ENCODE measurements around the gene HACD4. TPM values are rescaled to one million over a fixed set of nuclear protein-coding genes. Genes with fewer than 3 reads are reported as not detected.

HACD4 gene
- total RNA-seq, 4 donors from 2014 or later: 0.15 to 0.71 (median 0.44) TPM

DNA sequence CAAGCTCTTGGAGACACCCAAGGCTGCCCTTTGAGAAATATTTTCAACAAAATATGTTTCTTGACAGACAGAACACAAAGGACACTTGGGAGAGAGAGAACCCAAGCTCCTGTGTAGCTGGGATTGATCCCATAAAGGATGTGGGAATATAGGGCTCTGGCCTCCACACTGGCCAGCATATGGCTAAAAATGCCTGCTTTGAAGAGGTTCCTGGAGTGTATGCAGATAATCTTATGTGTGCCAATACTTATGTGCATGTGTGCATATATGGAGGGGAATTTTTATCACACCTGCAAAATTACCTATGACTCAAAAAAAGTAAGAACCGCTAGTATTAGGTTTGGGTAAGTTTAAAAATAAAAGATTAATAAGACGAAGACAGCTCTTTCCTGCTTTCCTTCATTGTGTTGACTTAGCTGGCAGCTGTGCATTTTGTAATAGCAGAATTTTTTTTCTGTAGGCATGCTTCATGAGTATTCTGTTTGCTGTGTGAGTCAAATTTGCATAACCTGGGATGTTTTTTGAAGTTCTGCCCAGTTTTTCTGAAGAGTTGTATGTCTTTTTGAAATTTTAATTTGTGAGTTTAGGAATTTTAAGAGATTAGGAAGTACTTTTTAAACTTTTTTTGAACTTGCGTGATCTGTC is 42.6 kb downstream of the HACD4 start:
- in situ Hi-C loops (cut with MboI; ENCODE audit: low sequenced_read_pairs in 4 of 4): no loop called here
- Histone ChIP-seq H3K9me3 (no peaks in the 10 kb centered on the region), H3K4me1 (no peaks in the 10 kb centered on the region), H3K27me3 (no peaks in the 10 kb centered on the region), H3K36me3 (peaks cover 0 to 23% of the 10 kb centered on the region in 2 donors), H3K4me3 (no peak overlapping the region), H3K27ac (no peak overlapping the region)
- ATAC-seq (no peak), DNase-seq (no peak)
- intact Hi-C loops (cut with DNase I; ENCODE audit: low total_unique reads): no loop called here
- TF ChIP-seq, protein P1, sequence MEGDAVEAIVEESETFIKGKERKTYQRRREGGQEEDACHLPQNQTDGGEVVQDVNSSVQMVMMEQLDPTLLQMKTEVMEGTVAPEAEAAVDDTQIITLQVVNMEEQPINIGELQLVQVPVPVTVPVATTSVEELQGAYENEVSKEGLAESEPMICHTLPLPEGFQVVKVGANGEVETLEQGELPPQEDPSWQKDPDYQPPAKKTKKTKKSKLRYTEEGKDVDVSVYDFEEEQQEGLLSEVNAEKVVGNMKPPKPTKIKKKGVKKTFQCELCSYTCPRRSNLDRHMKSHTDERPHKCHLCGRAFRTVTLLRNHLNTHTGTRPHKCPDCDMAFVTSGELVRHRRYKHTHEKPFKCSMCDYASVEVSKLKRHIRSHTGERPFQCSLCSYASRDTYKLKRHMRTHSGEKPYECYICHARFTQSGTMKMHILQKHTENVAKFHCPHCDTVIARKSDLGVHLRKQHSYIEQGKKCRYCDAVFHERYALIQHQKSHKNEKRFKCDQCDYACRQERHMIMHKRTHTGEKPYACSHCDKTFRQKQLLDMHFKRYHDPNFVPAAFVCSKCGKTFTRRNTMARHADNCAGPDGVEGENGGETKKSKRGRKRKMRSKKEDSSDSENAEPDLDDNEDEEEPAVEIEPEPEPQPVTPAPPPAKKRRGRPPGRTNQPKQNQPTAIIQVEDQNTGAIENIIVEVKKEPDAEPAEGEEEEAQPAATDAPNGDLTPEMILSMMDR (IDR thresholded peaks at IDR 0.05 in 4 of 5, conservative IDR thresholded peaks at IDR 0.05 in 1 of 5): no peak
- TF ChIP-seq POLR2A (IDR thresholded peaks at IDR 0.05): no peak

DNA sequence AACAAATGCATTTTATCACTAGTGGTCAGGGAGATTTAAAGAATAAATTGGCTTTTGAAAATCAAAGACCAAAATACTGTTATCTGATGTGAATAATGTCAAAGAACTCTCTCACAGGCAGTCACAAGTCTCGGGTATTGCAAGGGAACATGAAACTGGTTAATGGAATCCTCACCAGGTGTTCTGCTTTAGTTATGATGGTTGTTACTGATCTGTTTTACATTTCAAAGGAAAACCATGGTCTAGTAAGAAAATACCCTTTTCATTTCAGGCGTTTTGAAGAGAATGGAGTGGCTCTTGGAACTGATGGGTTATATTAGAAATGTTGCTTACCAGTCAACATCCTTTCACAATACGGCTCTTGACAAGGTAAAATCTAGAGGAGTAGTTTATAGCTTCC is 43.4 kb downstream of the HACD4 start:
- Histone ChIP-seq H3K9me3 (no peaks in the 10 kb centered on the region), H3K27me3 (no peaks in the 10 kb centered on the region), H3K36me3 (peaks cover 0 to 23% of the 10 kb centered on the region in 2 donors), H3K27ac (no peak overlapping the region), H3K4me1 (no peaks in the 10 kb centered on the region), H3K4me3 (no peak overlapping the region)
- DNase-seq: no peak
- intact Hi-C loops (cut with DNase I; ENCODE audit: low total_unique reads) (no loop called here), in situ Hi-C loops (cut with MboI; ENCODE audit: low sequenced_read_pairs in 4 of 4) (no loop called here)
- no peak for ATAC-seq
- TF ChIP-seq, protein P1 (IDR thresholded peaks at IDR 0.05 in 4 of 5, conservative IDR thresholded peaks at IDR 0.05 in 1 of 5): no peak
- no peak for TF ChIP-seq POLR2A (IDR thresholded peaks at IDR 0.05)

- Histone ChIP-seq H3K36me3 (peaks cover 0 to 21% of the 10 kb centered on the region in 2 donors), H3K27me3 (no peaks in the 10 kb centered on the region), H3K27ac (no peak overlapping the region), H3K9me3 (no peaks in the 10 kb centered on the region), H3K4me1 (no peaks in the 10 kb centered on the region), H3K4me3 (no peak overlapping the region)
- TF ChIP-seq POLR2A (IDR thresholded peaks at IDR 0.05): no peak
- TF ChIP-seq, protein P1 (IDR thresholded peaks at IDR 0.05 in 4 of 5, conservative IDR thresholded peaks at IDR 0.05 in 1 of 5): no peak
- DNase-seq: no peak
- in situ Hi-C loops (cut with MboI; ENCODE audit: low sequenced_read_pairs in 4 of 4) (no loop called here), intact Hi-C loops (cut with DNase I; ENCODE audit: low total_unique reads) (no loop called here)
- no peak for ATAC-seq
These were observed 43.9 kb downstream of the HACD4 start for GRCh38 chr9:20987521-20987920.

DNA sequence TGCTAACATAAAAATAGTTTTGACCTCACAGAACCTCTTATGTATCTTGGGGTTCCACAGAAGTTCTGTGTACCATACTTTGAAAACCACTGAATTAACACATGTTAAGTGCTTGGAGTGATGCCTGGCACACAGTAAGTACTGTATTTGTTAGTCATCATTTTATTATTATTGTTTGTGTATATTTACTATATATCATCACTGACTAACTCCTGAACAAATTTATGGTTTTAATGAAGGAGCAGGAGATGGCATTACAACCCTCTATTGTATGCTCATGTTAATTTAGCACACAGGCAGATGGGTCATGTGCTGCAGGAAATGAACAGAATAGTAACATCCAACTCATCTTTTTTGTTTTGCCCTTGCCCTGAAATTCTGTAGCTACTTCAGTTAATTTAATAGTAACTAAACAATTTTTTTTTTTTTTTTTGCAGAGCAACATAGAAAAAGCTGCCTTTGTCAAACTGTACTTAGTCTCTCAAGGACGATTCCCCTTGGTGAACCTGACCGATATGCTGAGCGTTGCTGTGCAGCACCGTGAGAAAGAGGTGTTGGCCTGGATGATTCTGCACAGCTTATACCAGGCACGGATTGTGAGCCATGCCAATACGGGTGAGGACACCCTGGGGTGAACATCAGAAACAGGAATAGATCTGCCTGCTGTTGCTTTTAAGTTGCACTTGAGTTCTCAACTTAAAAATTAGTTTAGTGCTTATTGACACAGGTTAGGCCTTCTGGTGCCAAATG is 45.4 kb downstream of the HACD4 start:
- intact Hi-C loops (cut with DNase I; ENCODE audit: low total_unique reads): no loop called here
- Histone ChIP-seq H3K27me3 (no peaks in the 10 kb centered on the region), H3K36me3 (peaks cover 0 to 13% of the 10 kb centered on the region in 2 donors), H3K9me3 (no peaks in the 10 kb centered on the region), H3K27ac (no peak overlapping the region), H3K4me3 (no peak overlapping the region), H3K4me1 (no peaks in the 10 kb centered on the region)
- DNase-seq: no peak
- in situ Hi-C loops (cut with MboI; ENCODE audit: low sequenced_read_pairs in 4 of 4): no loop called here
- TF ChIP-seq, protein P1 (IDR thresholded peaks at IDR 0.05 in 4 of 5, conservative IDR thresholded peaks at IDR 0.05 in 1 of 5): no peak
- no peak for TF ChIP-seq POLR2A (IDR thresholded peaks at IDR 0.05)
- ATAC-seq: no peak

Measured in gastrocnemius medialis (tissue), 4 donors.